HepG2 (cell line): ENCODE data around the gene GDF2. TPM values are rescaled to one million over a fixed set of nuclear protein-coding genes. Genes with fewer than 3 reads are reported as not detected.

Experiments used
- ATAC-seq: fragments of 200-7000 bp; cut with Tn5 transposase; 3 replicates; pipeline ENCODE4 v1.9.1; 2020; ENCODE audit warnings: mild to moderate bottlenecking, moderate library complexity
- BruUV-seq: library from RNA; stranded (reverse); fragments of 400-500 nt; replicated peaks from 2 replicates; lab custom pipeline; 2021; lab: Mats Ljungman, UMichigan
- CTCF ChIA-PET: fragments of 300-600 bp; formaldehyde crosslinking; extraction: SDS; loops from one replicate; lab custom pipeline; 2021; ENCODE audit warnings: low total read pairs, inconsistent platforms, low intra/inter-chr PET ratio; lab: Yijun Ruan, JAX
- POLR2A ChIA-PET: fragments of 350-600 bp; sonication (Branson Sonifier 250); formaldehyde crosslinking; loops from one replicate; lab custom pipeline; 2020; ENCODE audit warnings: antibody characterized with exemption, inconsistent platforms; lab: Yijun Ruan, JAX
- DNase-seq: peaks from one replicate; pipeline ENCODE4 v3.0.0-alpha.2; 2015; ENCODE audit warnings: low spot score
- FAIRE-seq: peaks from 3 replicates; lab custom pipeline; 2011; peaks lifted over from hg19 to GRCh38; lab: Jason Lieb, UNC
- H2AFZ ChIP-seq: one replicate; pipeline ENCODE4 v1.6.1; 2011; ENCODE audit warnings: low read length, inconsistent platforms
- H3K27ac ChIP-seq: fragments of 300-600 bp; 3 replicates; pipeline ENCODE4 v1.8.0; 2011; ENCODE audit warnings: mixed run types, mild to moderate bottlenecking, mixed read lengths, low read length, inconsistent platforms; ENCODE audit not compliant: insufficient read depth; ENCODE audit errors: extremely low read length
- H3K27me3 ChIP-seq, 2 experiments: fragments of 200-600 bp in 1 of 2; 2 replicates in 1 of 2; 3 replicates in 1 of 2; pipeline versions ENCODE4 v1.6.0 to v1.8.0; 2011; ENCODE audit warnings: low read length in 2 of 2, mild to moderate bottlenecking in 2 of 2, moderate library complexity in 2 of 2, inconsistent platforms in 1 of 2; ENCODE audit not compliant: insufficient read depth in 2 of 2, control insufficient read depth in 1 of 2
- H3K36me3 ChIP-seq, 2 experiments: fragments of 200-600 bp in 1 of 2; replicated peaks in 1 of 2; 2 replicates in 1 of 2; 3 replicates in 1 of 2; pipeline versions ENCODE4 v1.5.1 to v1.8.0; 2011; ENCODE audit warnings: low read length in 2 of 2, inconsistent platforms in 1 of 2; ENCODE audit not compliant: insufficient read depth in 2 of 2, control insufficient read depth in 1 of 2
- H3K4me1 ChIP-seq: 2 replicates; pipeline ENCODE4 v1.5.1; 2012; ENCODE audit warnings: low read length, inconsistent platforms; ENCODE audit not compliant: insufficient read depth
- H3K4me2 ChIP-seq: 2 replicates; pipeline ENCODE4 v1.6.0; 2011; ENCODE audit warnings: low read depth, low read length, inconsistent platforms
- H3K4me3 ChIP-seq, 3 experiments: fragments of 200-600 bp in 1 of 3; sonication (generic), shearing (Covaris generic) in 1 of 3; replicated peaks in 1 of 3; 2 replicates each; pipeline ENCODE4 v1.5.1; 2011 to 2016; ENCODE audit warnings: low read length in 3 of 3, inconsistent platforms in 2 of 3, low read depth in 2 of 3, mild to moderate bottlenecking in 2 of 3, control low read depth in 1 of 3, mixed read lengths in 1 of 3; ENCODE audit not compliant: insufficient read depth in 1 of 3
- H3K79me2 ChIP-seq: one replicate; pipeline ENCODE4 v1.6.1; 2011; ENCODE audit warnings: low read length, inconsistent platforms; ENCODE audit not compliant: insufficient read depth
- H3K9ac ChIP-seq: 2 replicates; pipeline ENCODE4 v1.6.0; 2011; ENCODE audit warnings: mild to moderate bottlenecking, low read depth, low read length, inconsistent platforms; ENCODE audit not compliant: insufficient read depth
- H3K9me3 ChIP-seq: 2 replicates; pipeline ENCODE4 v1.5.1; 2012; ENCODE audit warnings: mild to moderate bottlenecking, low read length
- H4K20me1 ChIP-seq: 2 replicates; pipeline ENCODE4 v1.6.0; 2011; ENCODE audit warnings: inconsistent platforms, mild to moderate bottlenecking, low read length, moderate library complexity; ENCODE audit not compliant: insufficient read depth
- AKAP8 ChIP-seq: sonication (generic); formaldehyde crosslinking; IDR thresholded peaks from 2 replicates; pipeline ENCODE4 v1.5.1; 2020; ENCODE audit warnings: mild to moderate bottlenecking, missing genetic modification reagents
- CREM ChIP-seq, 2 experiments: sonication (generic) in 1 of 2; formaldehyde crosslinking in 1 of 2; IDR thresholded peaks; 2 replicates each; pipeline versions ENCODE4 v1.4.0 to v1.6.1; 2016 to 2020; ENCODE audit warnings: antibody characterized with exemption in 1 of 2, mild to moderate bottlenecking in 1 of 2, missing genetic modification reagents in 1 of 2
- EZH2 ChIP-seq: conservative IDR thresholded peaks from 2 replicates; pipeline ENCODE4 v1.6.1; 2012; ENCODE audit warnings: mild to moderate bottlenecking, low read depth, low read length, moderate library complexity
- GTF3A ChIP-seq: sonication (generic); formaldehyde crosslinking; conservative IDR thresholded peaks from 2 replicates; pipeline ENCODE4 v1.4.0; 2020; ENCODE audit warnings: mild to moderate bottlenecking, missing genetic modification reagents
- HNF4A ChIP-seq: sonication (generic); formaldehyde crosslinking; IDR thresholded peaks from 2 replicates; pipeline ENCODE4 v1.4.0; 2020; ENCODE audit warnings: missing genetic modification reagents
- MED8 ChIP-seq: sonication (generic); formaldehyde crosslinking; IDR thresholded peaks from 2 replicates; pipeline ENCODE4 v1.8.1; 2023; ENCODE audit warnings: mild to moderate bottlenecking, missing genetic modification reagents; ENCODE audit not compliant: insufficient replicate concordance
- PRMT3 ChIP-seq: sonication (generic); formaldehyde crosslinking; IDR thresholded peaks from 2 replicates; pipeline ENCODE4 v1.8.1; 2022; ENCODE audit warnings: low read depth, mild to moderate bottlenecking, moderate library complexity, missing genetic modification reagents, borderline replicate concordance
- RARA ChIP-seq: IDR thresholded peaks from 2 replicates; pipeline ENCODE4 v1.6.1; 2016; ENCODE audit warnings: missing genetic modification reagents, missing compliant biosample characterization
- RFXAP ChIP-seq: sonication (generic); formaldehyde crosslinking; IDR thresholded peaks from 2 replicates; pipeline ENCODE4 v1.4.0; 2020; ENCODE audit warnings: missing genetic modification reagents, borderline replicate concordance
- SIN3A ChIP-seq: IDR thresholded peaks from 2 replicates; pipeline ENCODE4 v1.6.1; 2011; ENCODE audit warnings: low read depth, mild to moderate bottlenecking, control low read depth, low read length, borderline replicate concordance
- SOX5 ChIP-seq: IDR thresholded peaks from 2 replicates; pipeline ENCODE4 v1.6.1; 2016; ENCODE audit warnings: borderline replicate concordance
- SP2 ChIP-seq: sonication (generic); formaldehyde crosslinking; IDR thresholded peaks from 2 replicates; pipeline ENCODE4 v1.5.1; 2020; ENCODE audit warnings: mild to moderate bottlenecking, missing genetic modification reagents
- ZKSCAN1 ChIP-seq: fragments of 150-350 bp; IDR thresholded peaks from 2 replicates; pipeline ENCODE4 v1.6.1; 2014; ENCODE audit warnings: low read length
- ZNF264 ChIP-seq: sonication (generic); formaldehyde crosslinking; IDR thresholded peaks from 2 replicates; pipeline ENCODE4 v1.4.0; 2020; ENCODE audit warnings: missing genetic modification reagents
- ZNF614 ChIP-seq: IDR thresholded peaks from 2 replicates; pipeline ENCODE4 v1.6.1; 2018; ENCODE audit warnings: missing biosample characterization, missing genetic modification reagents, inconsistent platforms, borderline replicate concordance
- ZNF749 ChIP-seq: sonication (generic); formaldehyde crosslinking; IDR thresholded peaks from 2 replicates; pipeline ENCODE4 v1.8.0; 2022; ENCODE audit warnings: mild to moderate bottlenecking, missing genetic modification reagents, moderate library complexity, borderline replicate concordance
- ZNF775 ChIP-seq: sonication (generic); formaldehyde crosslinking; IDR thresholded peaks from 2 replicates; pipeline ENCODE4 v1.4.0; 2020; ENCODE audit warnings: missing genetic modification reagents, mild to moderate bottlenecking, moderate library complexity, borderline replicate concordance
- ZNF879 ChIP-seq: sonication (generic); formaldehyde crosslinking; IDR thresholded peaks from 2 replicates; pipeline ENCODE4 v1.8.1; 2023; ENCODE audit warnings: missing genetic modification reagents
- ZSCAN21 ChIP-seq: sonication (generic); formaldehyde crosslinking; IDR thresholded peaks from 2 replicates; pipeline ENCODE4 v1.8.0; 2022; ENCODE audit warnings: mild to moderate bottlenecking, missing genetic modification reagents, moderate library complexity, borderline replicate concordance
- WGBS: methylation state at CpG from one replicate; pipeline ENCODE4 v1.1.6; 2017; ENCODE audit warnings: low lambda C conversion rate; 5-methylcytosine and 5-hydroxymethylcytosine counted together
- in situ Hi-C: cut with HindIII; loops from 2 replicates; pipeline ENCODE4 v1.10.0; 2017; ENCODE audit warnings: low pct_unique_long_range_greater_than_20kb; ENCODE audit not compliant: extremely low pct_ligation_motif_present
- intact Hi-C: fragments of 100-400 bp; cut with micrococcal nuclease; formaldehyde crosslinking; loops from one replicate; pipeline ENCODE4 v1.10.0; 2022; ENCODE audit not compliant: unreplicated experiment
- polyA plus RNA-seq, 8 experiments: library from polyadenylated mRNA; depleted of rRNA in 3 of 8; stranded (reverse) in 7 of 8; unstranded in 1 of 8; fragments of >200 nt; fragmentation: Illumina TruSeq in 4 of 8; extraction: Trizol in 4 of 8; gene quantifications; 2 replicates each; pipeline versions ENCODE4 v1.2.1 to v1.2.3, GENCODE V29; 2011 to 2016; ENCODE audit warnings: low read depth in 4 of 8, missing spikeins in 1 of 8, mixed read lengths in 1 of 8; ENCODE audit not compliant: insufficient read depth in 1 of 8
- total RNA-seq, 5 experiments: library from RNA; depleted of rRNA; stranded (reverse); fragments of >200 nt; fragmentation: Illumina TruSeq; extraction: Trizol; gene quantifications; 2 replicates each; pipeline ENCODE4 v1.2.3, GENCODE V29; 2016; ENCODE audit warnings: low read depth in 1 of 5
- TF ChIP-seq, protein P1 (sequence below): sonication (generic); formaldehyde crosslinking; IDR thresholded peaks from 2 replicates; pipeline ENCODE4 v1.8.0; 2022; ENCODE audit warnings: mild to moderate bottlenecking, missing genetic modification reagents, moderate library complexity

GDF2 gene
- total and polyA plus RNA-seq, 2 of the 13 experiments (the other 11 are each of a cell fraction or from before 2014, with no cell fraction given): not detected

DNA sequence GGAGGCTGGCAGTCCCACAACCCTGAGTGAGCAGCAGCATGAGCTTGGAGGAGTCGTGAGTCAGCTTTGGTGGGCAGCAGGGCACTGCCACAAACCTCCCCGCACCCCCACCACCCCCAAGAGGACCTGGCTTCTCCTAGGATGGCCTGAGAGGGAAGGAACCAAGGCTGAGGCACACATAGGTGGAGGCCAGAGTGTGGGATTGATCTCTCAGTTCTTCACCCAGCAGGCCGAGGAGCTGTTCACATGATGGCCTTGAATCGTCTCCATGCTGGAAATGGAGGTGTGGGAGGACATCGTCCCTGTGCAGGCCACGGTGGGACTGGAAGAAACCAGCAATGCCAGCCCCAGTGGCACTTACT lies 39.6 kb upstream of the GDF2 start:
- no peak overlapping the region for H3K27ac ChIP-seq
- intact Hi-C loops: no loop called here
- no peak overlapping the region for H3K4me3 ChIP-seq
- no peaks in the 10 kb centered on the region for H3K9me3 ChIP-seq
- H2AFZ ChIP-seq: no peak overlapping the region
- H4K20me1 ChIP-seq: no peaks in the 10 kb centered on the region
- FAIRE-seq (no peak), ATAC-seq (no peak)
- POLR2A ChIA-PET: no interaction called here
- no peaks in the 10 kb centered on the region for H3K36me3 ChIP-seq
- no TSS peak for BruUV-seq
- 14% methylated on average over 4 of the region's 6 CpGs for WGBS
- TF ChIP-seq PRMT3 (CRISPR knock-in tag): no peak
- no peak for TF ChIP-seq GTF3A (CRISPR knock-in tag)
- no peak for TF ChIP-seq ZNF264 (CRISPR knock-in tag)
- TF ChIP-seq, protein P1, sequence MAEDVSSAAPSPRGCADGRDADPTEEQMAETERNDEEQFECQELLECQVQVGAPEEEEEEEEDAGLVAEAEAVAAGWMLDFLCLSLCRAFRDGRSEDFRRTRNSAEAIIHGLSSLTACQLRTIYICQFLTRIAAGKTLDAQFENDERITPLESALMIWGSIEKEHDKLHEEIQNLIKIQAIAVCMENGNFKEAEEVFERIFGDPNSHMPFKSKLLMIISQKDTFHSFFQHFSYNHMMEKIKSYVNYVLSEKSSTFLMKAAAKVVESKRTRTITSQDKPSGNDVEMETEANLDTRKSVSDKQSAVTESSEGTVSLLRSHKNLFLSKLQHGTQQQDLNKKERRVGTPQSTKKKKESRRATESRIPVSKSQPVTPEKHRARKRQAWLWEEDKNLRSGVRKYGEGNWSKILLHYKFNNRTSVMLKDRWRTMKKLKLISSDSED (CRISPR knock-in tag): no peak
- TF ChIP-seq, all 625 proteins: peak for 0
- no peak overlapping the region for H3K4me2 ChIP-seq
- H3K79me2 ChIP-seq: no peaks in the 10 kb centered on the region
- H3K27me3 ChIP-seq: peaks cover 0 to 9% of the 10 kb centered on the region in 2 experiments; a peak in 3 of 5 replicates
- H3K9ac ChIP-seq: no peak overlapping the region
- in situ Hi-C loops: no loop called here
- H3K4me1 ChIP-seq: no peaks in the 10 kb centered on the region
- CTCF ChIA-PET: no interaction called here
- no peak for DNase-seq

GRCh38 chr10:47283101-47283630 lies 39.1 kb upstream of the GDF2 start:
- ChIA-PET POLR2A (no interaction called here), CTCF (no interaction called here)
- no peak for DNase-seq
- Histone ChIP-seq H3K9ac (no peak overlapping the region), H3K27ac (no peak overlapping the region), H3K4me3 (no peak overlapping the region), H3K36me3 (no peaks in the 10 kb centered on the region), H3K4me2 (no peak overlapping the region), H3K27me3 (peaks cover 0 to 14% of the 10 kb centered on the region in 2 experiments; a peak in 3 of 5 replicates), H2AFZ (no peak overlapping the region), H4K20me1 (no peaks in the 10 kb centered on the region)
- no TSS peak for BruUV-seq
- FAIRE-seq: no peak
- no peak for ATAC-seq
- in situ Hi-C loops: no loop called here
- intact Hi-C loops: no loop called here
- 29% methylated on average over 4 of the region's 9 CpGs for WGBS
- no peak for TF ChIP-seq RARA (CRISPR knock-in tag)
- TF ChIP-seq ZNF614 (CRISPR knock-in tag): no peak
- no peak for TF ChIP-seq AKAP8 (CRISPR knock-in tag)
- TF ChIP-seq CREM (IDR thresholded peaks at IDR 0.05): no peak
- no peak for TF ChIP-seq CREM (CRISPR knock-in tag; IDR thresholded peaks at IDR 0.05)
- TF ChIP-seq ZNF879 (CRISPR knock-in tag): no peak
- no peak for TF ChIP-seq ZKSCAN1
- TF ChIP-seq SOX5 (CRISPR knock-in tag): no peak
- TF ChIP-seq MED8 (CRISPR knock-in tag): no peak
- TF ChIP-seq EZH2: no peak
- TF ChIP-seq ZNF775 (CRISPR knock-in tag): no peak
- TF ChIP-seq RFXAP: no peak
- TF ChIP-seq SP2: no peak
- no peak for TF ChIP-seq ZNF749
- TF ChIP-seq ZSCAN21 (CRISPR knock-in tag): no peak
- no peak for TF ChIP-seq HNF4A (CRISPR knock-in tag)
- no peak for TF ChIP-seq SIN3A
- TF ChIP-seq, all 625 proteins: peak for 0
- Histone ChIP-seq H3K4me1 (no peaks in the 10 kb centered on the region), H3K79me2 (no peaks in the 10 kb centered on the region), H3K9me3 (no peaks in the 10 kb centered on the region)
